ENCODE data around the gene GAPDH. TPM values are rescaled to one million over a fixed set of nuclear protein-coding genes. Genes with fewer than 3 reads are reported as not detected.

Gene GAPDH
- polyA plus RNA-seq, 3 donors, result 2,879 to 3,427 (median 3,223) TPM

GRCh38 chr12:6575648-6576047, 41.3 kb downstream of the GAPDH start:
- Histone ChIP-seq H3K36me3 (replicated peaks in 1 of 2; ENCODE audit: control insufficient read depth in 1 of 2, insufficient read depth in 2 of 2, low read length in 2 of 2) (peaks cover 81 to 97% of the 10 kb centered on the region in 2 donors), H2AFZ (ENCODE audit: insufficient read depth, low read depth, low read length, poor library complexity, severe bottlenecking) (no peak overlapping the region), H3K4me2 (replicated peaks; ENCODE audit: extremely low read depth, low read length, poor library complexity, severe bottlenecking) (no peak overlapping the region), H3K9ac (ENCODE audit: insufficient read depth, low read length, poor library complexity, severe bottlenecking) (no peak overlapping the region), H3K4me3 (replicated peaks in 1 of 3; ENCODE audit: low read depth in 2 of 3, low read length in 3 of 3) (no peak overlapping the region), H4K20me1 (ENCODE audit: insufficient read depth, low read length) (no peaks in the 10 kb centered on the region), H3K79me2 (ENCODE audit: insufficient read depth, low read length) (no peaks in the 10 kb centered on the region), H3K27ac (ENCODE audit: low read depth in 1 of 2, low read length in 2 of 2) (no peak overlapping the region), H3K27me3 (ENCODE audit: control insufficient read depth in 2 of 2, insufficient read depth in 2 of 2, low read length in 2 of 2) (no peaks in the 10 kb centered on the region), H3K9me3 (replicated peaks in 1 of 2; ENCODE audit: control insufficient read depth in 1 of 2, insufficient read depth in 1 of 2, low read length in 2 of 2) (no peaks in the 10 kb centered on the region), H3K4me1 (ENCODE audit: control insufficient read depth in 1 of 2, insufficient read depth in 2 of 2, low read length in 2 of 2) (no peaks in the 10 kb centered on the region)
- no peak for DNase-seq
- intact Hi-C loops (cut with micrococcal nuclease), result no loop called here
- Mint-ChIP-seq H3K27ac (no peak overlapping the region), H3K36me3 (peaks cover 74 to 98% of the 10 kb centered on the region in 2 donors), H3K9me3 (peaks cover 0 to 2% (median 0%) of the 10 kb centered on the region in 7 donors), H3K27me3 (ENCODE audit: low read depth in 3 of 3) (no peaks in the 10 kb centered on the region), H3K4me1 (no peaks in the 10 kb centered on the region), H3K4me3 (no peak overlapping the region)
- TF ChIP-seq CTCF (IDR thresholded peaks at IDR 0.05), result no peak
- 98% methylated on average over 8 of the region's 8 CpGs for WGBS (ENCODE audit: insufficient coverage)

- Mint-ChIP-seq H3K27me3 (ENCODE audit: low read depth in 3 of 3) (no peaks in the 10 kb centered on the region), H3K9me3 (peaks cover 0 to 2% (median 0%) of the 10 kb centered on the region in 7 donors), H3K36me3 (peaks cover 77 to 88% of the 10 kb centered on the region in 2 donors), H3K27ac (peak overlapping the region in 2 of 7 donors; percentile 10 to 81), H3K4me1 (no peaks in the 10 kb centered on the region), H3K4me3 (no peak overlapping the region)
- H3K36me3 ChIP-seq (replicated peaks in 1 of 2; ENCODE audit: control insufficient read depth in 1 of 2, insufficient read depth in 2 of 2, low read length in 2 of 2), result peaks cover 81 to 97% of the 10 kb centered on the region in 2 donors
- no peak overlapping the region for H3K27ac ChIP-seq (ENCODE audit: low read depth in 1 of 2, low read length in 2 of 2)
- 82% methylated on average over 2 of the region's 6 CpGs for WGBS (ENCODE audit: insufficient coverage)
- H3K79me2 ChIP-seq (ENCODE audit: insufficient read depth, low read length), result no peaks in the 10 kb centered on the region
- no peak overlapping the region for H3K4me3 ChIP-seq (replicated peaks in 1 of 3; ENCODE audit: low read depth in 2 of 3, low read length in 3 of 3)
- H3K9me3 ChIP-seq (replicated peaks in 1 of 2; ENCODE audit: control insufficient read depth in 1 of 2, insufficient read depth in 1 of 2, low read length in 2 of 2), result no peaks in the 10 kb centered on the region
- no peaks in the 10 kb centered on the region for H3K27me3 ChIP-seq (ENCODE audit: control insufficient read depth in 2 of 2, insufficient read depth in 2 of 2, low read length in 2 of 2)
- H4K20me1 ChIP-seq (ENCODE audit: insufficient read depth, low read length), result peaks cover 11% of the 10 kb centered on the region
- H3K4me2 ChIP-seq (replicated peaks; ENCODE audit: extremely low read depth, low read length, poor library complexity, severe bottlenecking), result no peak overlapping the region
- no peaks in the 10 kb centered on the region for H3K4me1 ChIP-seq (ENCODE audit: control insufficient read depth in 1 of 2, insufficient read depth in 2 of 2, low read length in 2 of 2)
- no peak for DNase-seq
- intact Hi-C loops (cut with micrococcal nuclease), result no loop called here
- no peak for TF ChIP-seq CTCF (IDR thresholded peaks at IDR 0.05)
- H2AFZ ChIP-seq (ENCODE audit: insufficient read depth, low read depth, low read length, poor library complexity, severe bottlenecking), result no peak overlapping the region
- H3K9ac ChIP-seq (ENCODE audit: insufficient read depth, low read length, poor library complexity, severe bottlenecking), result no peak overlapping the region
These were observed 47.9 kb downstream of the GAPDH start for GRCh38 chr12:6582196-6582595.

All from CD14-positive monocyte (primary cell).